Panc1 (cell line): ENCODE results near the gene PRSS21.

ENCODE experiments used
- CTCF ChIP-seq: fragments of 450-650 bp; IDR thresholded peaks from 2 replicates; pipeline ENCODE4 v1.5.1; 2017; ENCODE audit warnings: mild to moderate bottlenecking
- POLR2AphosphoS5 ChIP-seq: IDR thresholded peaks from 2 replicates; pipeline ENCODE4 v1.6.1; 2012; ENCODE audit warnings: mild to moderate bottlenecking, low read depth, low read length, moderate library complexity
- REST ChIP-seq, 2 experiments: IDR thresholded peaks; 2 replicates each; pipeline ENCODE4 v1.6.1; 2011 to 2012; ENCODE audit warnings: low read depth in 2 of 2, control low read depth in 1 of 2, low read length in 1 of 2, mild to moderate bottlenecking in 1 of 2, moderate library complexity in 1 of 2; ENCODE audit not compliant: insufficient read depth in 1 of 2
- SIN3A ChIP-seq: IDR thresholded peaks from 2 replicates; pipeline ENCODE4 v1.6.1; 2012; ENCODE audit warnings: low read depth, mild to moderate bottlenecking, low read length, moderate library complexity, borderline replicate concordance; ENCODE audit not compliant: insufficient read depth
- TCF7L2 ChIP-seq: IDR thresholded peaks from 2 replicates; pipeline ENCODE4 v1.6.1; 2011; ENCODE audit warnings: mild to moderate bottlenecking, low read depth, low read length, inconsistent platforms

- TF ChIP-seq CTCF (no peak), REST (IDR thresholded peaks at IDR 0.05; ENCODE audit: insufficient read depth in 1 of 2, low read depth in 2 of 2, low read length in 1 of 2) (no peak), POLR2AphosphoS5 (no peak), TCF7L2 (no peak), SIN3A (no peak)
Measured at GRCh38 chr16:2840914-2841313, 23.9 kb downstream of the PRSS21 start.
